ENCODE data around the gene BLMH.

BLMH gene, protein sequence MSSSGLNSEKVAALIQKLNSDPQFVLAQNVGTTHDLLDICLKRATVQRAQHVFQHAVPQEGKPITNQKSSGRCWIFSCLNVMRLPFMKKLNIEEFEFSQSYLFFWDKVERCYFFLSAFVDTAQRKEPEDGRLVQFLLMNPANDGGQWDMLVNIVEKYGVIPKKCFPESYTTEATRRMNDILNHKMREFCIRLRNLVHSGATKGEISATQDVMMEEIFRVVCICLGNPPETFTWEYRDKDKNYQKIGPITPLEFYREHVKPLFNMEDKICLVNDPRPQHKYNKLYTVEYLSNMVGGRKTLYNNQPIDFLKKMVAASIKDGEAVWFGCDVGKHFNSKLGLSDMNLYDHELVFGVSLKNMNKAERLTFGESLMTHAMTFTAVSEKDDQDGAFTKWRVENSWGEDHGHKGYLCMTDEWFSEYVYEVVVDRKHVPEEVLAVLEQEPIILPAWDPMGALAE

DNA sequence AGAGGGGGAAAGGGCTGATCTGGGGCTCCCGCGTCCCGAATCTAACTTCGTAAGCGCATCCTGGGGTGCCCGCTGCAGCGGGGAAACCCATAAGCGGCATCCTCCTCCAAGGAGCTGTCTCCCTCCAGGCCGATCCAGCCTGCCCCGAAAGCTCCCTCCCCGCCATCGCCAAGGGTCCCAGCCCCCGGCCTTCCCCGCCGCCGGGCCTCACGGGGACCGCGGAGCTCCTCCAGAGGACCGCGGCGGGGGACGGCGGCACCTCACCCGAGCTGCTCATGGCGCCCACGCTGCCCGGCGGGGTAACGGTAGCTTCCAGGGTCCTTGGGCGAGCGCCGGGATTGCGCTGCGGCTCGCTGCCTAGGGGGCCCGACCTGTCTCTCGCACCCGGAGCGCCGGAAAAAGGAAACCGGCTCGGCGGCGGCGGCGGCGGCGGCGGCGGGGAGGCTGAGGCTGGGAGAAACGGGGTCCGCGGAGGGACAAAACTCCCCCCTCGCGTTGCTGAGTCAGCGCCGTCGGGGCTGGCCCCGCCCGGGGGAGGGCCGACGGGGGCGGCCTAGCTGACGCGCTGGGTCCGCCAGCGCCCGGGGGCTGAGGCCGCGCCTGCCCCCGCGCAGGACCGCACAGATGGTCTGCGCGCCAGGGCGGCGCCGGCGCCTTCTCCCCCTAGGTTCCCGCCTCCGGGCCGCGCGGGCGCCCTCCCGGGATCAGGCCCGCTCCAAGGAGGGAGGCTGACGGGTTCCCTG lies at the start of gene BLMH:
Gene BLMH, minus strand, starts transcription at position 402 of the 743 bp plus-strand sequence. Its CDS starts 125 bp downstream, at position 277.
- peak; percentile 76 for DNase-seq (ENCODE audit: low spot score)

DNA sequence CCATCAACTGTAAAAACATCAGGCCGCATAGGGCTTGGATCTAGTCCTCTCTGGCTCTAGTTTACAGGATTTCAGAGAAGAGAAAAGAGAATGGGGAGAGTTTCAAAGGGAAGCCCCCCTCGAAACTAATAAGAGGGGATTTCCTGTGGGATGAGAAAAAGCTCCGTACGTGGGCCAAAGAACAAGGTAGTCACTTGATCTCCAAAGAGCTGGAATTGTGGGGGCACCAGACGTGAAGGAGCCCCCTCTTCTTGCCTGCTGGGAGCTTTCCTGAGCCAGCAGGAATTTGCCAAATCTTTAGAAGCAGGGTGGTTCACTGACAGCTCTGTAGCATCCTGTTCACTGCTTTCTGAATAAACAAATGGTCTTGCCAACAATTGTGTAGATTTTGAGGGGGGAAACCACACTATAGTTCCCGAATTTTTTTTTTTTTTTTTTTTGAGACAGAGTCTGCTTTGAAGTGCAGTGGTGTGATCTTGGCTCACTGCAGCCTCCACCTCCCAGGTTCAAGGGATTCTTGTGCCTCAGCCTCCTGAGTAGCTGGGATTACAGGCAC lies 49.1 kb upstream of the BLMH start:
- DNase-seq (ENCODE audit: low spot score), result no peak

DNA sequence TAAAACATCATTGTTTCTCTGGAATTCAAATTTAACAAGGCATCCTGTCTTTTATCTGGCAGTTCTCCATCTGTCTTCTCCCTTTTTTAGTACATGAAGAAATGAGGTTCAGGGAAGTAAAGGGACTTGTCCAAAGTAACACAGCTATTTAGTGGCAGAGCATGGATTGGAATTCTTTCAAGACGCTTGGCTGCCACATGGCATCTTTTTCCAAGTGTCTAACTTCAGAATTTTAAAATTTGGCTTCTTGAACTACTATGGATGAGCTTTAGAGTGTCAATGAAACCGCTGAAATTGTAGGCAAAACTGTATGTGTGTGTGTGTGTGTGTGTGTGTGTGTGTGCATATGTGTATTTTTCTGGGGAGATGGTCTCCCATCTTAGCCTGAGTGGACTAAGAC lies 47.3 kb upstream of the BLMH start:
- DNase-seq (ENCODE audit: low spot score), result no peak

DNA sequence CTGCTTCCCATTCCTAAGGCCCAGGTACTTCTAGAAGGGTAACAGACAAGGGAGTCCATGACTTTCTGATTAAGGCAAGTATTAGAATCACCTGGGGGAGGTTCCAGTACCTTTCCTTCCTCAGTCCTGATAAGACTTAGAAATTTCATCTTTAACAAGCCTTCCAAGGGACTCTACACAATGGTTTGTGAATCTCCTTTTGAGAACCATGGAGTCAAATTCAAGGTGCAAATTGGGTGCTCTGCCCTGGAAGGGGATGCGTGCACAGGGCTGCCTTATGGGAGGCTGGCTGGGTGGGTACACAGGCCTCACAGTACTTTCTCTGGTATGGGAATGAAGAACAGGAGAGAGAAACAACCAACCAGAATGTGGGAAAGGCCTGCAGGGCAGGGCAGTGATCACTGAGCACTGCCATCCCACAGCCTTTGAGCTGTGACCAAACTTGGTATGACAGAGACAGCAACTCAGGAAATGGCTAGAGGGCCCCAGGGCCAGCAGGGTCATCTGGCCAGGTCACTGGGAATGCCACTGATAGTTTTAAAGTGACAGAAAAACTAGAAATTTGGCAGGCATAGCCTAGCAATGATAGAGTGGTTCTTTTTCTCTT lies 45.8 kb upstream of the BLMH start:
- DNase-seq (ENCODE audit: low spot score), result no peak

DNA sequence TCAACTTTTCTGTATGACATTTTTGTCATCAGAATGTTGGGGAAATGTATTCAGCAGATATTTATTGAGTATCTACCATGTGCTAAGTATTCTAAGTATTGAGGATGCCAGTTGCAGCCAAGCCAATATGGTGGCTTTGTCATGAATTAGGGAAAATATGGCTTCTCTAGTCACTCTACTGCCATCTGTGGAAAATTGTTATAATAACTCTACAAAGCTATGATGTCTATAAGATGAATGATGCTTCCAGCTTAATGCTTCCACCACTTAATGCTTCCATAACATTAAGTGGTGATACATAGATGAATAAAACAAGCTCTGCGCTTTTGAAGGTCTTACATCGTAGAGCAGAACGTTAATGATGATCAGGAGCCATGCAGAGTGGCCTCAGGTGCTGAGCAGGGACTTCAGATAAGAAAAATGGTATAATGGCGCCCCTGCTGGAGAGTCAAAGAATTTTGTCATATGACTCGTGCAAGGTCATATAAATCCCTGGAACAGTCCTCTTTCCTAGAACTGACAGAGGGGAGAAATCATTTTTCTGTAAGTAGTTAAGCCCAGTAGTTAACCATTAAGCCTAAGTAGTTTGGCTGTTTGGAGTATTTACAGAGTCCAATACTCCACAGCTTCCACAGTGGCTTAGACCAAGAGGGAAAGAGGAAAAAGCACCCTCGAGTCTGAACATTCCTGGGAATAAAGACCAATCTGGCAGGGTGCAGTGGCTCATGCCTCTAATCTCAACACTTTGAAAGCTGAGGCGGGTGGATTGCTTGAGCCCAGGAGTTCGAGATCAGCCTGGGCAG lies 44.8 kb upstream of the BLMH start:
- DNase-seq (ENCODE audit: low spot score), result peak; percentile 86

DNA sequence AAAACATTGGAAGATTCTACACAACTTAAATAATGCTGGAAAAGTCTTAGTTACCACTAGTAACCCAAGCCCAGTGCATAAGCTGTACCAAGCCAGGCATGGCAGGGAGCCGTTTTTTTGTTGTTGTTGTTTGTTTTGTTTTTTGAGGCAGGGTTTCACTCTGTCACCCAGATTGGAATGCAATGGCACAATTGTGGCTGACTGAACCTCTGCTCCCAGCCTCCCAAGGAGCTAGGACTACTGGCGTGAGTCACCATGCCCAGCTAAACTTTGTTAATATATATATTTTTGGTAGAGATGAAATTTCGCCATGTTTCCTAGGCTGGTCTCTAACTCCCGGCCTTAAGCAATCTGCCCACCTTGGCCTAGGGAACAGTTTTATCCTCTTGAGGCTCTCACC lies 42.7 kb upstream of the BLMH start:
- no peak for DNase-seq (ENCODE audit: low spot score)

DNA sequence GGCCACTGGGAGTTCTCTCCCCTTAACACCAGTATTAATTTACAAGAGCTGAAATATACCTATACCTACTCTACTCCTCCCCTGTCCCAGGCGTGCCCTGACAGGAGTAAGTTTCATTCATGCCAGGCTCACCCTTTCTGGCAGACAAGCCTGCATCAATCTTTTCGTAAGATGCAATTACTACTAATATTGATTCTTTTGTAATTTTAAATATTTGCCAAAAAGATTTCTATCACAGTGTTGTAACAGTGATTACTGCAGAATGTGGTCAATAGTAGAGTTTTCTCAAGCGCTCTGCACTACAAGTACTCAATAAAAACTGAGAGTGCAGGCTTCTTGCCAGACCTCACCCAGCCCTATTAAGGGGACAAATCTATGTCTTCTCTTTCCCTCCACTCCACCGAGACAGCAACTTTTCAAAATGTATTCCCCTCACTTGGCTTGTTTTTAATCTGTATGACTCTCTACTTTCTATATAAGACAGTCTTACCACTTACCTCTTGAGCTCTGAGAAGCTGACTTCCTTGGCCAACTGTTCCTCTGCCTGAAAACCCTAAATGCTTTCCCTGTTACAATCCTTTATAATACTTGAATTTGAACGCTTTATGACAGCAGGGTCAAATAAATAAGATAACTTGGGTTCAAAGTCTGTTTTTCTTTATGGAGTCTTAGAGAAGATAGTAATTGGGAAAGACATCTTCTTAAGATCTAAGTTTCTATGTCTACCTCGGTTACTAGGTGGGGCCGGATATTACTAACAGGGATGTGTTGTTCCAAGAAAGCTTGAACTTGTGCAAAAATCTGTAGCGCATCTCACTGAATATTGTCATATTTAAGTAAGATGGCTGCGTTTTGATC lies 42.0 kb upstream of the BLMH start, which contains the start of gene TMIGD1:
Gene TMIGD1, minus strand, starts transcription at position 555 of the 858 bp plus-strand sequence. CDS start 1,924 bp downstream, outside the sequence.
- DNase-seq (ENCODE audit: low spot score), result no peak

DNA sequence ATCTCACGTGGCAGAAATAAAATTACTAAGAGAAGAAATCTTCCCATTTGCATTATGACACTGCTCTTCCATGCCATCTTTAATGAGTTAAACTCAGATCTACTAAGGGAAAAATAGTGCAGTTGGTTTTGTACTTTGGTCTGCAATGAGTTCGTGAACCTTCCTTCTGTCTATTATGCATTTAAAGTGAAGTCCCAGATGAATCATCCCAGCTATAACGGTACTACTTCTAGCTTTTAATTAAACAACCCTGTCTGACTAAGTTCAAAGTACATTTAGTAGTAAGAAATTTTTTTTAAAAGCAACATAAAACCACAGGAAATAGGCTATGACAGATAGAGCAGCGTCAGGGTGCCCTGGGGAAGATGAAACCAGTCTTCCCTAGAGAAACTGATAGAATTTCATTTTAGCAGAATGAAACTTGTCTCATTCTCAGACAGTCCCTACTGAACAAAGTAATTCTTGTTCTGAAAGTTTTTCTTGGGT lies 40.4 kb upstream of the BLMH start:
- DNase-seq (ENCODE audit: low spot score), result no peak

DNA sequence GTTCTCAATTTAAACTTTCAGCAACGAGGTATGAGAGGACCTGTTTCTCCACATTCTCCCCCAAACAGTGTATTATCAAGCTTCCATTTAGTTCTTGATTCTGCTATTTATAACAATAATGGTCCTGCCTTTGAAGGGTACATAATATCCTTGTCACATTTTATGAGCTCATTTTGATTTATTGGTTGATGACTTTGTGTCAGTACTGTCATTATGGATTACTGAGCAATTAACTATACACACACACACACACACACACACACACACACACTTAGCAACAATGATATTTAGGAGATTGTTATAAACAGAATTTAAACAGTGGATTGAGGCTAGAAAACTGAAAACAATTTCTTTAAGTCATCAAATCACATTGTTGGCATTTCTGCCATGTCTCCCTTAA lies 35.1 kb upstream of the BLMH start:
- DNase-seq (ENCODE audit: low spot score), result no peak

DNA sequence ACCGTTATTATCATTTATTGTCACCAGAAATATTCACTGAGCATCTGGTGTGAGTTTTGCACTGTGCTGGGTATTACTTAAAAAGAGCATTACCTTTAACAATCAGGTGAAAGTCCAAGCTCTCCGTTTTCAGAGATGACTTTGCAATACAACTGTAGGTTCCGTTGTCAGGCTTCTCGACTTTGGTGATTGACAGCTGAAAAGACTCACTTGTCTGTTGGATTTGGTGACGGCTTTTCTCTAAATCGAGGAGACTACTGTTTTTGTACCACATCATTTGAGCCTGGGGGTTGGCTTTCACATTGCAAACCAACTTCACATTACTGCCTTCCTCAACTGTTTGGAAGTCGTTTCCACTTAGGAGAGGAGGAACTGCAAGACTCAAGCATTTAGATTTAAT lies 33.0 kb upstream of the BLMH start:
- DNase-seq (ENCODE audit: low spot score), result no peak

DNA sequence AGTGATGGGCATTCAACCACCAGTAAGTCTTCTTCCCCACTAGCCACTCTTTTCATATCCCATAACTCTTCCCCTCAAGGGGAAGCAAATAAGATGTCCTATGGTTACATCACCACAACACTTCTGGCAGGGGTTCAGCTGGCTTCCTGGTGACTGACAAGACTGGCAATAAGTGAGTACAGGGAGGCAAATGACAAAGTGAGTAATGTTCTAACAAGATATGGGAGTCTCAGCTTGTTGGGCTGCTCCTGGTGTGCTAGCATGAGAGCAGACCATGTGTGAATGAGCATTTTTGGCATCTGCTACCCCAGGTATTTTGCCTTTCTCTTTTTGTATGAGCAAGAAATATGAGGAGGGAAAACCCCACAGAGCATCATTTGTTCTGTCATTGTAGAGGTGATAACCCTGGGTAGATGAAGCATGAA lies 32.2 kb upstream of the BLMH start:
- peak; percentile 44 for DNase-seq (ENCODE audit: low spot score)

DNA sequence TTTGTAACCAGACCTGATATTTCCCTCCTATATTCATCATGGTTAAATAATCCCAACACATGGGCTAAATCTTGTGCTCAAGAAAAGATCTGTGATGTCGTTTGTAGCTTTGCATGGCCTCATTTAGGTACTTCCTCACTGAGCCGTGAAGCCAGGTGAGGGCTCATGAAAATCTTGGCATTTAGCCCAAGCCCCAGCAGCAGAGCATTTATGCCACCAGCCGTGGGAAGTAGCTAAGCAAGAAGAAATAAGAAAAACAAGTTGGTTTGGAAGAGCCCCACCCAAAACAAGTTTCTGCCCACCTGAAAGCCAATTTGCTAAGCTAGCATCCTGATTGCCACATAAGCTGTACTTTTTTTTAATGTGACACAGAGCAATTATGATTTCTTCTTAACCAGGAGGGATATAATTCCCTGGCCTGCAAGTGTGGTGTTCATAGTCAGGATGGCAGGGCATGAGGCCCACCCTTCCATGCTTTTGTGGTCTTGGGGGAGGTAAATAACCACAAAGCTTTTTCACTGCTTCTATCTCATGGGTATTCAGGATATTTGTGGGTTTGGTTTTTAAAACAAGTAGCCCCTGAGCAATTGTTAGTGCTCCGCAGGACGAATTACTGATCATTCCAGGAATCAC lies 31.6 kb upstream of the BLMH start:
- peak; percentile 82 for DNase-seq (ENCODE audit: low spot score)

DNA sequence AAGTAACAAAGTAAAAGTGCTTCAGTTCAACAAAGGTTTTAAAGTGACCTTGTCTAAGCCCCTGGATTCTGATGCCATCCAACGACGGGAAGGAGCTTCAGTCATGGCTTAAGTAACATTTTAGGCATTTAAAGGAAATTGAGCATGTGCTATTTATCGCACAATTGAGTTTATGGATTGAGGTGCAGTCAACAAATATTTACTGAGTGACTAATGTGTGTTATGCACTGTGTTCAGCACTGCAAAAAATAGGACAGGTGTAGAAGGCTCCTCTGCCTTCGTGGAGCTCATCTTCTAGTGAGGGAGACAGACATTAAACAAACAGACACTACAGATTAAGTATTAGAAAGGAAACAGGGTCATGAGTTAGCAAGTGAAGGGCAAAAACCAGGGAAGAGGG lies 29.6 kb upstream of the BLMH start:
- DNase-seq (ENCODE audit: low spot score), result no peak

DNA sequence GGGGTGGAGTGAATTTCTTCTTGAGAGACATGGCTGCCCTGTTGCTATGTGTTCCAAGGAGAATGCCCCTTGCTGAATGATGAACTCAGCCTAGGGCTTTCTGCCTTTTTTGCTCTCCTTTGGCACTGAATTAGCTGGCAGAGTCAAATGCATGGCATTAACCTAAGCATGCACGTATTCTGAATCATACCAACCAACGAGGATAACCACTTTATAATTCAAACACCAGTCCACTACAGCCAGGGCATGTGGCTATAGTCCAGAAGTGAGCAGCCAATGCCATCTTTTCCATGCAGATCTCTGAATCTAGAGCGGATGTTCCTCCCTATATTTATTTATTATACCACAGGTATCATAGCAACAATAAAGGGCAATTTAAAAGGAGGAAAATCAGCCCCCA lies 26.4 kb upstream of the BLMH start:
- DNase-seq (ENCODE audit: low spot score), result no peak

DNA sequence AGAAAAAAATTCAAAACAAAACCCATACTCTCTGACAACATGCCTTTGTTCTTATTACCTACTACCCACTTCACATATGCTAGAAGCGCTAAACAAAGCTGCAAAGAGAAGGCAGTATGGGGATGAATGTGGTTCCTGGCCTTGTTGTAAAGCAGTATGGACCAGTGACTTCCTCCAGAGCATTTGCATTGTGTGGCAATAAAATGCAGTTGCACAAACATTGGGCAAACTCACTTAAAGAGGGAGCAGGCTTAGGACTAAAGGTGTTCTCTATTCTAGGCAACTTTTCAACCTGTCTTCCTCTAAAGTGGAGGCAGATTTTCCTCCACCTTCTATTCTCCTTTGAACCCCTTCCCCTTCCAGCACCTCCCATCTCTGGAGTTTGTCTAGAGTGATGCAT lies 25.0 kb upstream of the BLMH start:
- no peak for DNase-seq (ENCODE audit: low spot score)

DNA sequence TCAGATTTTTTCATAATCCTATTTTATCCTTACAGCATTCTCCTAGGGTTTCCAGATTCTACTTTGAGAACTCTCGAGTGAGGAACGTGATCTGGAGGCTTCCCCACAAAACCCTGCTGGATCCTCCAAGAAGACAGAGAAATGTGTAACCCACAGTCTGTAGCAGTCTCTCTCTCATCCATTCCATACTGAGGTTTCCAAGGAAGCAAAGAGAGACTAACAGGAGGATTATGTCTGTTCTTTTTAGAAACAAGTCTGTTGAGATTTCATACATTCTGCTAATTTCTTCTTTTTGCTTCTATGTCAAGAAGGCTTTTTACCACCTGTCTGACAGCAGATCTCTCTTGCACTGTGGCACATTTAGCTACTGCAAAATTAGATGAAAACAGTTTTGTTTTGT lies 23.4 kb upstream of the BLMH start:
- DNase-seq (ENCODE audit: low spot score), result no peak

DNA sequence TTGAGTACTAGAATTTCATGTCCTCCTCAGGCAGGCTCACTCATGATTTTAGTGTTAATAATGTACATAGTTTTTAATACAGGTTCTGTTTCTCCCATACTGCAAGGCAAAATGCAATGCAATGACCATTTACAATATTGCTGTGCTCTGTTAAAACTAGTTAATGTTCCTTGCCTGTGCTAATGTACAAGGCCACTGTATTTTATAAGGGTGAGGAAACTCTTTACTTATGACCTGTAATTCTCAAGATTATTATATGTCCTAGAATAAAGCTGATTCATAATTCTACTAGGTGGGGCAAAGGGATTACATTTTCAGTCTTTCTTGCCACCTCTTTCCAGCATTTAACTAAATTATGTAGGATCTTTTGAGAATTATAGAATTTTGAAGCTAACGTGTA lies 22.7 kb upstream of the BLMH start:
- no peak for DNase-seq (ENCODE audit: low spot score)

DNA sequence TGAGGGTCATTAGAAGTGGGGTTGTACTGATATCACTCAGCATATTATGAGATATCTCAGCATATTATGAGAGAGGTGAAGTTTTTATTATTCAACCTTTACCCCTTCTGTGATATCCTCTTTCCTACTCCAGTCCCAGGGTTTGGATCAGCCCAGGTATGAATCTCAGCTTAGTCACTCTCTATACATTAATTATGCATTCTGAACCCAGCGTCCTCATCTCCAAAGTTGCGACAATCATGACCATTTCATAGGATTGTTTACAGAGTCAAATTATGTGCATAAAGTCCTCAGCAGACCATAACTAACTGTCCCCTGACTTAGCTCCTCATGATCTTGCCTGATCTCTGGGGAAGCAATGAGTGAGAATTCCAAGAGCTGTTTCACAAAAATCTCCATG lies 20.5 kb upstream of the BLMH start:
- DNase-seq (ENCODE audit: low spot score), result no peak

DNA sequence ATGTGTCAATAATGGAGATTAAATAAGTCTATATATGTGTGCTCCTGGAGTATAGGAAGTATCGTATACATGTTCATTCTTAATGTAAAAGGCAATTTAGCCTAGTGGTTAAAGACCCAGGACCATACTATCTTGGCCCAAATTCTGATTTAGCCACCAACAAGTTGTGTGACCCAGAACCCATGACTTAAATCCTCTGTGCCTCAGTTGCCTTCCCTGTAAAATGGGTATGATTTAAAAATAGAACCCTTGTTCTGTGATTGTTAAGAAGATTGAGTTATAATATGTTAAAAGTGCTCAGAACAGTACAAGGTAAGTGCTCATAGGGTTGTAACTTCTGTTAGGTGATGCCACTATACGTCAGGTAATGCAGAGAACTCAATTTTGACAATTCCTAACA lies 18.8 kb upstream of the BLMH start:
- DNase-seq (ENCODE audit: low spot score), result no peak

DNA sequence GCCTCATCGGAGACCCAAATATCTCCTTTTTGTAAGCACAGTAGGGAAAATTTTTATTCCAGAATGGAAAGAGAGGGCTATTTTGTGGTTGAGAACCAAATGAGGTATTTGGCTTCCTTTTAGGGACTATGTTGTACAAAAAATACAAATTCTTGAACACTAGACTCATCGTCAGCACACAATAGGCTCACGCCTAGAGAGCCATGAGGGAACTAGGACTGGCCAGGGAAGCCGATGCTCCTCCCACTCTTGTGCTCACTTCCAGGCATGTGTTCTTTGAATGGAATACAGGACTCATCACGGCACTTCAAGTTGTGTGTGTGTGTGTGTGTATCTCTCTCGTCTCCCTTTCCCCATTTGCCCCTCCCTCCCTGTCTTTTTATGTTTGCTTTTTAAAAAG lies 17.8 kb upstream of the BLMH start:
- no peak for DNase-seq (ENCODE audit: low spot score)
